GM18907 (cell line): ENCODE results near the gene DIO1.

Experiments used
- ATAC-seq: cut with Tn5 transposase; IDR thresholded peaks from one replicate; pipeline ENCODE4 v1.9.1; 2021; ENCODE audit warnings: mild to moderate bottlenecking, moderate library complexity; ENCODE audit not compliant: unreplicated experiment

Gene DIO1

GRCh38 chr1:53892911-53893310 lies 1.1 kb upstream of the DIO1 start:
- no peak for ATAC-seq

GRCh38 chr1:53894644-53895043 lies 657 bp downstream of the DIO1 start:
- ATAC-seq = no peak

- no peak for ATAC-seq
Measured at GRCh38 chr1:53895421-53895820, 1.4 kb downstream of the DIO1 start.

GRCh38 chr1:53896635-53897229 lies 2.7 kb downstream of the DIO1 start:
- ATAC-seq = no peak

- no peak for ATAC-seq
Measured at GRCh38 chr1:53899206-53899628, 5.2 kb downstream of the DIO1 start.

- ATAC-seq = no peak
Measured at GRCh38 chr1:53899708-53900107, 5.7 kb downstream of the DIO1 start.

- no peak for ATAC-seq
Measured at GRCh38 chr1:53902235-53903138, 8.5 kb downstream of the DIO1 start.

- ATAC-seq = no peak
Measured at GRCh38 chr1:53905509-53905908, 11.5 kb downstream of the DIO1 start.

- ATAC-seq = no peak
Measured at GRCh38 chr1:53906121-53906520, 12.1 kb downstream of the DIO1 start.

GRCh38 chr1:53909946-53910345 lies 16.0 kb downstream of the DIO1 start:
- ATAC-seq = no peak

- no peak for ATAC-seq
Measured at GRCh38 chr1:53911442-53911841, 17.5 kb downstream of the DIO1 start.

- no peak for ATAC-seq
Measured at GRCh38 chr1:53913352-53914033, 19.5 kb downstream of the DIO1 start.

GRCh38 chr1:53918343-53918742 lies 24.4 kb downstream of the DIO1 start:
- ATAC-seq = no peak

- ATAC-seq = no peak
Measured at GRCh38 chr1:53919675-53920066, 25.7 kb downstream of the DIO1 start.

- no peak for ATAC-seq
Measured at GRCh38 chr1:53927376-53927881, 33.4 kb downstream of the DIO1 start.

GRCh38 chr1:53929246-53929960 lies 35.4 kb downstream of the DIO1 start:
- ATAC-seq = no peak

GRCh38 chr1:53930932-53931331 lies 36.9 kb downstream of the DIO1 start:
- ATAC-seq = no peak

- no peak for ATAC-seq
Measured at GRCh38 chr1:53931523-53931922, 37.5 kb downstream of the DIO1 start.

- ATAC-seq = no peak
Measured at GRCh38 chr1:53934170-53934765, 40.3 kb downstream of the DIO1 start.

- ATAC-seq = no peak
Measured at GRCh38 chr1:53936430-53936829, 42.4 kb downstream of the DIO1 start.
